Endothelial cell of umbilical vein (primary cell): ENCODE measurements around the gene CCNYL1. TPM values are rescaled to one million over a fixed set of nuclear protein-coding genes. Genes with fewer than 3 reads are reported as not detected.

Experiments
- BruUV-seq: library from RNA; stranded (reverse); fragments of 400-500 nt; replicated peaks from 2 replicates; lab custom pipeline; 2021; lab: Mats Ljungman, UMichigan
- CTCF ChIA-PET: fragments of 300-600, 350-600 bp; sonication (Branson Sonifier 250); formaldehyde crosslinking; loops from one replicate; lab custom pipeline; 2021; ENCODE audit warnings: antibody characterized with exemption, inconsistent platforms; lab: Charles Lee
- POLR2A ChIA-PET: fragments of 300-600, 350-600 bp; sonication (Branson Sonifier 250); formaldehyde crosslinking; loops from one replicate; lab custom pipeline; 2021; ENCODE audit warnings: antibody characterized with exemption, inconsistent platforms; lab: Charles Lee
- DNase-seq: peaks from one replicate; pipeline ENCODE4 v3.0.0-alpha.2; 2011; ENCODE audit warnings: low read depth, low spot score
- FAIRE-seq: peaks from 2 replicates; lab custom pipeline; 2011; peaks lifted over from hg19 to GRCh38; lab: Jason Lieb, UNC
- H2AFZ ChIP-seq: 2 replicates; pipeline ENCODE4 v1.6.0; 2012; ENCODE audit warnings: low read depth, low read length, control low read depth, inconsistent platforms
- H3K27ac ChIP-seq: 2 replicates; pipeline ENCODE4 v1.5.1; 2011; ENCODE audit warnings: low read depth, mild to moderate bottlenecking, control low read depth, low read length, moderate library complexity; ENCODE audit not compliant: insufficient read depth
- H3K27me3 ChIP-seq, 2 experiments: 2 replicates each; pipeline versions ENCODE4 v1.6.0 to v1.6.1; 2011; ENCODE audit warnings: low read length in 2 of 2, mixed read lengths in 1 of 2; ENCODE audit not compliant: control insufficient read depth in 2 of 2, insufficient read depth in 2 of 2
- H3K36me3 ChIP-seq, 2 experiments: 2 replicates in 1 of 2; 3 replicates in 1 of 2; pipeline ENCODE4 v1.5.1; 2011; ENCODE audit warnings: low read length in 2 of 2, mild to moderate bottlenecking in 1 of 2, moderate library complexity in 1 of 2; ENCODE audit not compliant: control insufficient read depth in 2 of 2, insufficient read depth in 2 of 2; ENCODE audit errors: extremely low read depth in 1 of 2
- H3K4me1 ChIP-seq: 3 replicates; pipeline ENCODE4 v1.5.1; 2011; ENCODE audit warnings: mild to moderate bottlenecking, low read length; ENCODE audit not compliant: control insufficient read depth, insufficient read depth; ENCODE audit errors: extremely low read depth
- H3K4me2 ChIP-seq: 2 replicates; pipeline ENCODE4 v1.6.1; 2011; ENCODE audit warnings: low read length, control low read depth, mixed read lengths; ENCODE audit not compliant: insufficient read depth
- H3K4me3 ChIP-seq, 3 experiments: fragments of 200-600 bp in 1 of 3; sonication (generic), shearing (Covaris generic) in 1 of 3; replicated peaks in 1 of 3; 2 replicates each; pipeline ENCODE4 v1.5.1; 2011 to 2016; ENCODE audit warnings: control low read depth in 3 of 3, low read length in 3 of 3, mild to moderate bottlenecking in 2 of 3, inconsistent platforms in 1 of 3, low read depth in 1 of 3, moderate library complexity in 1 of 3; ENCODE audit not compliant: insufficient read depth in 1 of 3
- H3K79me2 ChIP-seq: 2 replicates; pipeline ENCODE4 v1.6.0; 2012; ENCODE audit warnings: low read length, inconsistent platforms; ENCODE audit not compliant: control insufficient read depth, insufficient read depth
- H3K9ac ChIP-seq: replicated peaks from 2 replicates; pipeline ENCODE3; 2011; ENCODE audit warnings: low read length, control low read depth; ENCODE audit not compliant: insufficient read depth; ENCODE audit errors: extremely low read depth
- H3K9me1 ChIP-seq: replicated peaks from 3 replicates; pipeline ENCODE4 v1.6.0; 2011; ENCODE audit warnings: mild to moderate bottlenecking, low read length; ENCODE audit not compliant: control insufficient read depth, insufficient read depth; ENCODE audit errors: extremely low read depth
- H3K9me3 ChIP-seq: replicated peaks from 2 replicates; pipeline ENCODE4 v1.5.1; 2012; ENCODE audit warnings: low read length, inconsistent platforms; ENCODE audit not compliant: control insufficient read depth, insufficient read depth
- H4K20me1 ChIP-seq: replicated peaks from 2 replicates; pipeline ENCODE3; 2011; ENCODE audit warnings: mild to moderate bottlenecking, low read length; ENCODE audit not compliant: control insufficient read depth, insufficient read depth; ENCODE audit errors: extremely low read depth
- EZH2 ChIP-seq: IDR thresholded peaks from 2 replicates; pipeline ENCODE4 v1.6.1; 2012; ENCODE audit warnings: borderline replicate concordance, low read depth, mild to moderate bottlenecking, moderate library complexity, low read length, inconsistent platforms; ENCODE audit not compliant: severe bottlenecking
- FOS ChIP-seq: IDR thresholded peaks from 2 replicates; pipeline ENCODE4 v1.6.1; 2011; ENCODE audit warnings: mild to moderate bottlenecking, low read length, moderate library complexity, borderline replicate concordance; ENCODE audit not compliant: insufficient read depth
- GATA2 ChIP-seq: IDR thresholded peaks from 2 replicates; pipeline ENCODE4 v1.7.0; 2011; ENCODE audit warnings: low read depth, mild to moderate bottlenecking, moderate library complexity, mixed read lengths, low read length; ENCODE audit not compliant: insufficient read length, insufficient read depth
- JUN ChIP-seq: IDR thresholded peaks from 2 replicates; pipeline ENCODE4 v1.6.1; 2011; ENCODE audit warnings: borderline replicate concordance, low read depth; ENCODE audit not compliant: insufficient read length, insufficient read depth
- MYC ChIP-seq: IDR thresholded peaks from one replicate; pipeline ENCODE4 v1.6.1; 2011; ENCODE audit warnings: mild to moderate bottlenecking, low read depth, low read length
- POLR2A ChIP-seq: IDR thresholded peaks from 2 replicates; pipeline ENCODE4 v1.6.1; 2012; ENCODE audit warnings: low read depth, mild to moderate bottlenecking, control low read depth, low read length
- POLR2AphosphoS5 ChIP-seq: IDR thresholded peaks from 2 replicates; pipeline ENCODE4 v1.6.1; 2012; ENCODE audit warnings: low read depth, mild to moderate bottlenecking, control low read depth, low read length, moderate library complexity; ENCODE audit not compliant: insufficient read depth
- dilution Hi-C: fragments of 300-500 bp; cut with MboI; formaldehyde crosslinking; loops from one replicate; pipeline ENCODE4 v1.15.0; 2019; ENCODE audit warnings: low sequenced_read_pairs; ENCODE audit not compliant: extremely low pct_ligation_motif_present
- intact Hi-C: fragments of 100-400 bp; cut with micrococcal nuclease; formaldehyde crosslinking; loops from one replicate; pipeline ENCODE4 v1.10.0; 2022
- polyA plus RNA-seq, 4 experiments: library from polyadenylated mRNA; depleted of rRNA in 3 of 4; stranded (reverse) in 3 of 4; unstranded in 1 of 4; fragments of >200 nt; gene quantifications; 2 replicates each; pipeline versions ENCODE4 v1.2.1 to v1.2.3, GENCODE V29; 2011 to 2012; ENCODE audit warnings: missing spikeins in 1 of 4
- small RNA-seq: library from RNA; depleted of rRNA; stranded (forward); fragments of <200 nt; gene quantifications from one replicate; pipeline ENCODE3, GENCODE V24; 2012; ENCODE audit warnings: low replicate concordance, low read depth; ENCODE audit not compliant: insufficient read depth, insufficient read length
- total RNA-seq: library from RNA; stranded (reverse); gene quantifications from 2 replicates; pipeline ENCODE4 v1.2.3, GENCODE V29; 2021
- TF ChIP-seq, protein P1 (sequence below), 2 donors: IDR thresholded peaks; 1 replicate in 1 of 2; 2 replicates in 1 of 2; pipeline ENCODE4 v1.5.1; 2011; ENCODE audit warnings: low read length in 2 of 2, mild to moderate bottlenecking in 2 of 2, moderate library complexity in 2 of 2, control low read depth in 1 of 2, inconsistent platforms in 1 of 2, low read depth in 1 of 2; ENCODE audit not compliant: insufficient read depth in 1 of 2; ENCODE audit errors: extremely low read depth in 1 of 2
- TF ChIP-seq, protein P2 (sequence below): IDR thresholded peaks from 2 replicates; pipeline ENCODE4 v1.6.1; 2011; ENCODE audit not compliant: insufficient read depth, insufficient read length

Gene CCNYL1
- total and polyA plus RNA-seq, 2 donors (not counting 3 experiments of a cell fraction or from before 2014, with no cell fraction given) = 15.2 to 49.3 TPM

DNA sequence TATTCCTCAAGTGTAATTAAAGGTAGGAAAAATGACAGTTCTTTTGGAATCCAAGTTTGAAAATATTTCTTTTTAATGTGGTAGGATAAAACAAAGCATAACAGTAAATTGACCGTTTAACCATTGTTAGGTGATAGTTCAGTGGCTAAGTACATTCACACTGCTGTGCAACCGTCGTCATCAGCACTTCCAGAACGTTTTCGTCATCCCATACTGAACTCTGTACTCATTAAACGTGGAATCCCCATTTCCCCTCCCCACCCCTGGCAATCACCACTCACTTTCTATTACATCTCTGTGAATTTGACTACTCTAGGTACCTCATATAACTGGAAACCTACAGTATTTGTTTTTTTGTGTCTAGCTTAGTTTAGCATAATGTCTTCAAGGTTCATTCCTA, 91.2 kb downstream of the CCNYL1 start:
- dilution Hi-C loops (no loop called here), intact Hi-C loops (no loop called here)
- no TSS peak for BruUV-seq
- ChIA-PET CTCF (no interaction called here), POLR2A (no interaction called here)
- Histone ChIP-seq H3K4me2 (no peak overlapping the region), H3K9me1 (no peaks in the 10 kb centered on the region), H3K4me1 (no peaks in the 10 kb centered on the region), H2AFZ (no peak overlapping the region), H3K9ac (no peak overlapping the region), H3K27me3 (no peaks in the 10 kb centered on the region), H4K20me1 (no peaks in the 10 kb centered on the region), H3K9me3 (no peaks in the 10 kb centered on the region), H3K36me3 (no peaks in the 10 kb centered on the region), H3K27ac (no peak overlapping the region), H3K4me3 (no peak overlapping the region), H3K79me2 (no peaks in the 10 kb centered on the region)
- FAIRE-seq (no peak), DNase-seq (no peak)
- TF ChIP-seq GATA2 = no peak
- TF ChIP-seq, protein P1, sequence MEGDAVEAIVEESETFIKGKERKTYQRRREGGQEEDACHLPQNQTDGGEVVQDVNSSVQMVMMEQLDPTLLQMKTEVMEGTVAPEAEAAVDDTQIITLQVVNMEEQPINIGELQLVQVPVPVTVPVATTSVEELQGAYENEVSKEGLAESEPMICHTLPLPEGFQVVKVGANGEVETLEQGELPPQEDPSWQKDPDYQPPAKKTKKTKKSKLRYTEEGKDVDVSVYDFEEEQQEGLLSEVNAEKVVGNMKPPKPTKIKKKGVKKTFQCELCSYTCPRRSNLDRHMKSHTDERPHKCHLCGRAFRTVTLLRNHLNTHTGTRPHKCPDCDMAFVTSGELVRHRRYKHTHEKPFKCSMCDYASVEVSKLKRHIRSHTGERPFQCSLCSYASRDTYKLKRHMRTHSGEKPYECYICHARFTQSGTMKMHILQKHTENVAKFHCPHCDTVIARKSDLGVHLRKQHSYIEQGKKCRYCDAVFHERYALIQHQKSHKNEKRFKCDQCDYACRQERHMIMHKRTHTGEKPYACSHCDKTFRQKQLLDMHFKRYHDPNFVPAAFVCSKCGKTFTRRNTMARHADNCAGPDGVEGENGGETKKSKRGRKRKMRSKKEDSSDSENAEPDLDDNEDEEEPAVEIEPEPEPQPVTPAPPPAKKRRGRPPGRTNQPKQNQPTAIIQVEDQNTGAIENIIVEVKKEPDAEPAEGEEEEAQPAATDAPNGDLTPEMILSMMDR (IDR thresholded peaks at IDR 0.05; ENCODE audit: extremely low read depth in 1 of 2, insufficient read depth in 1 of 2, low read depth in 1 of 2, low read length in 2 of 2) = no peak
- TF ChIP-seq, protein P2, sequence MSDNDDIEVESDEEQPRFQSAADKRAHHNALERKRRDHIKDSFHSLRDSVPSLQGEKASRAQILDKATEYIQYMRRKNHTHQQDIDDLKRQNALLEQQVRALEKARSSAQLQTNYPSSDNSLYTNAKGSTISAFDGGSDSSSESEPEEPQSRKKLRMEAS = no peak
- TF ChIP-seq FOS = no peak
- no peak for TF ChIP-seq POLR2AphosphoS5
- no peak for TF ChIP-seq JUN
- no peak for TF ChIP-seq MYC
- no peak for TF ChIP-seq POLR2A
- no peak for TF ChIP-seq EZH2

Small RNAs within 50 kb of the gene (small RNA-seq; reads per million reads assigned to genes)
- gene RF00019 (not detected), gene RNU6-664P (not detected)

Other genes with a start within 250 kb of the CCNYL1 start
- gene CREB1, start 181.7 kb upstream of the CCNYL1 start, total RNA-seq = 69.3 and 71.1 TPM in 2 replicates
- 31.0 and 35.7 TPM in 2 replicates for gene CREB1, start 181.7 kb upstream of the CCNYL1 start, polyA plus RNA-seq
- gene METTL21A, start 86.2 kb upstream of the CCNYL1 start, total RNA-seq = 12.8 and 14.0 TPM in 2 replicates
- gene METTL21A, start 86.2 kb upstream of the CCNYL1 start, polyA plus RNA-seq = 11.4 and 11.6 TPM in 2 replicates
- 2.8 and 3.3 TPM in 2 replicates for gene FZD5, start 58.3 kb downstream of the CCNYL1 start, total RNA-seq
- gene FZD5, start 58.3 kb downstream of the CCNYL1 start, polyA plus RNA-seq = 0.72 and 0.99 TPM in 2 replicates